ENCODE measurements around the gene CD58. TPM values are rescaled to one million over a fixed set of nuclear protein-coding genes. Genes with fewer than 3 reads are reported as not detected.
A peak's percentile ranks its signal among the peaks of the same experiment; 100 is the strongest.

Gene CD58
- total RNA-seq, 3 donors from 2014 or later: 19.3 to 31.9 (median 31.0) TPM

DNA sequence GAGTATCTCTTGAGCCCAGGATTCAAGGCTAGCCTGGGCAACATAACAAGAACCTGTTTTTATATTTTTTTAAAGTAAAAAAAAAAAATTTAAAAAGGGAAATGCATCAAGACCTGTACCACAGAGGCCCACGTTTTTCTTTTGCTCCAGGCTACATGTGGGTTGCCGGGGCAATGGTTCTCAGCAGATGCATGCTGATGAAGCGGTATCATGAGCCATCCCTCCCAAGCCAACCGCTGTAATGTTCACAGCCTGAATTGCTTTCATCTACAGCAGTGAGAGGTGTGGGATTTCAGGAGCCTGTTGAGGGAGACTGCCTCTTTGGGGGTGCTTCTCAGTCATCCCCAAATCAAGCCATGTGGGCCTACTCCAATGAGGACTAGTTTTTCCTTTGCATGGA lies 60.5 kb downstream of the CD58 start:
- Histone ChIP-seq H3K4me1 (ENCODE audit: low read depth) (peaks cover 6% of the 10 kb centered on the region), H3K4me3 (no peak overlapping the region), H3K36me3 (ENCODE audit: low read depth) (no peaks in the 10 kb centered on the region), H3K9me3 (no peaks in the 10 kb centered on the region)
- DNase-seq (no peak), ATAC-seq (no peak)
- intact Hi-C loops (cut with DNase I, micrococcal nuclease): no loop called here
- TF ChIP-seq, protein P1, sequence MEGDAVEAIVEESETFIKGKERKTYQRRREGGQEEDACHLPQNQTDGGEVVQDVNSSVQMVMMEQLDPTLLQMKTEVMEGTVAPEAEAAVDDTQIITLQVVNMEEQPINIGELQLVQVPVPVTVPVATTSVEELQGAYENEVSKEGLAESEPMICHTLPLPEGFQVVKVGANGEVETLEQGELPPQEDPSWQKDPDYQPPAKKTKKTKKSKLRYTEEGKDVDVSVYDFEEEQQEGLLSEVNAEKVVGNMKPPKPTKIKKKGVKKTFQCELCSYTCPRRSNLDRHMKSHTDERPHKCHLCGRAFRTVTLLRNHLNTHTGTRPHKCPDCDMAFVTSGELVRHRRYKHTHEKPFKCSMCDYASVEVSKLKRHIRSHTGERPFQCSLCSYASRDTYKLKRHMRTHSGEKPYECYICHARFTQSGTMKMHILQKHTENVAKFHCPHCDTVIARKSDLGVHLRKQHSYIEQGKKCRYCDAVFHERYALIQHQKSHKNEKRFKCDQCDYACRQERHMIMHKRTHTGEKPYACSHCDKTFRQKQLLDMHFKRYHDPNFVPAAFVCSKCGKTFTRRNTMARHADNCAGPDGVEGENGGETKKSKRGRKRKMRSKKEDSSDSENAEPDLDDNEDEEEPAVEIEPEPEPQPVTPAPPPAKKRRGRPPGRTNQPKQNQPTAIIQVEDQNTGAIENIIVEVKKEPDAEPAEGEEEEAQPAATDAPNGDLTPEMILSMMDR (IDR thresholded peaks at IDR 0.05): no peak

DNA sequence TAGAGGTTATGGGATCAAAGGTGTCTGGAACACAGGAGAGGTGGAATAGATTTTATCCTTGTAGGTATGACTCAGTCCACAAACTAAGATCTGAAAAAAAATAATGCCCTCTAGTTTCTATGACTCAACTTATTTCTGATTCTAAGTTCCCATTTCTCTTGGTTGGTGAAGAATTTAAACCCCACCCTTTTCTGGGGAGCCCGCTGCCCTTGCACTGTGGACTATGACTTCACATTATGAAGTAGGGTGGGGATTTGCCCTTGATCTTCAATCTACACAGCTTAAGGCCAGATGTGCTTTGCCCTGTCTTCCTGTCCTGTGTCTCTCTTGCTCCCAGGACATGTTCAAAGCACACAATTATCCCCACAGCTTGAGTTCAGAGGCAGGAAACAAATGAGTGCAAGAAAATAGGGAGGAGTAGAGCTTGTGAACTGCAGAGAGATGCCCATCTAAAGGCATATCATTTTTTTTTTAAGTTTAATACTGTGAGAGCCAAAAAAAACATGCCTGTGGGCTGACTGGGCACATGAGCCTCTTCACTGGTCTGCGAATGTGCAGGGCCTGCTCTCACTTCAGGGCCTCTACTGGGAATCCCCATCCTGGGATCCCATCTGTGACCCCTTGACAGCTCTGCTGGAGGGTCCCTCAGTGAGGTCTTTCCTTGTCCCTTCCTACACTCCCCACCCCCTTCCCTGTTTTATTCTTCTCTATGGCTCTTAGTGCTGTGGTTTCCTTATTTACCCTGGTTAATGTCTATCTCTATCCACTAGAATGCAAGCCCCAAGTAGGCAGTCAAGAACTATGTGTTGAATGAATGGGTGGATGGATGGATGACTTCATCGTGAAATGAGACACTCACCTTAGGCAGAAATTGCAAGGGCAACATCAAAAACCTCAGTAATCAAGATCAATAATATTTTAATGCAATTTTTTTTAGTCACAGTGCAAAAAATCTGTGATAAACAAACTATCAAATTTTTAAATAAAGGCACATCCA lies 61.5 kb downstream of the CD58 start:
- intact Hi-C loops (cut with DNase I, micrococcal nuclease): no loop called here
- Histone ChIP-seq H3K36me3 (ENCODE audit: low read depth) (no peaks in the 10 kb centered on the region), H3K4me3 (no peak overlapping the region), H3K9me3 (no peaks in the 10 kb centered on the region), H3K4me1 (ENCODE audit: low read depth) (peaks cover 6% of the 10 kb centered on the region)
- TF ChIP-seq, protein P1 (IDR thresholded peaks at IDR 0.05): no peak
- peak; percentile 80 for ATAC-seq
- peak in 1 of 3 donors; percentile 45 for DNase-seq

DNA sequence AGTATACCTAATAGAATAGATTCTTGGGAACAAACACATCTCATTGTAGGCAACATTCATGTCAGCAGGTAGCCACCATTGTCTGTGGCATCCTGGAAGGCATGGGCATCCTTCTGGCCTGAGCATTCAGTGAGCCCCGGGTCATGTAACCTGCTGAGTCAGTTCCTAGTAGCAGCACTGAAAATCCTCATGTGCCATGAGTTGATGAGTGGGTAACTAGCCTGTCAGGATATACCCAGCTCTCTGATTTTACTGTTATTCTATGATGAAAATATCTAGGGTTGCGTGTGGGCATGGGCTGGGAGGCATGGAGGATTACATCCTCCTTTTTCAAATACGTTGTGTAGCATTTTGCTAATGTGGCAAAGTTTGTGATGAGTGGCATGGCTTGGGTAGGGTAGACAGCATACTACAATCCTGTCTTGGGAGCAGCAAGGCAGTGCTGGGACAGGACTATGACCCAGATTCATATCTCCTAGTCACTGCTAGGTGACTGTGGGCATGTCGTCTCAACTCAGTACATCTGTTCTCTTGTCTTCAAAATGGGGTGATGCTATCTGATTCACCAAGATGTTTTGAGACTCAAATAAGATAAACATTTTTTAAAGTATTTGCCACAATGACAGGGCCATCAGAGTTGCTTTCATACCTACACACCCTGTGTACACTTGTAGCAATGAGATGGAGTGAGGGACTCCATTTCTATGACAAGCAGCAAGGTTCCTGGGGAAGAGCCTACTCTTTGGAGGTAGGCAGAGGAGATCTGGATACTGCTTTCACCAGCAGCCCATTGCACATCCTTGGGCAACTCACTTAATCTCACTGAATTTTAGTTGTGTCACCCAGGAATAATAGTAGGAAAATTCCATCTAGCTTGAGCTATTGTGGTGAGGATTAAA lies 62.5 kb downstream of the CD58 start:
- H3K4me3 ChIP-seq: no peak overlapping the region
- ATAC-seq: peak; percentile 16
- no peaks in the 10 kb centered on the region for H3K9me3 ChIP-seq
- intact Hi-C loops (cut with DNase I, micrococcal nuclease): no loop called here
- H3K36me3 ChIP-seq (ENCODE audit: low read depth): no peaks in the 10 kb centered on the region
- H3K4me1 ChIP-seq (ENCODE audit: low read depth): peaks cover 8% of the 10 kb centered on the region
- TF ChIP-seq, protein P1 (IDR thresholded peaks at IDR 0.05): no peak
- DNase-seq: no peak

DNA sequence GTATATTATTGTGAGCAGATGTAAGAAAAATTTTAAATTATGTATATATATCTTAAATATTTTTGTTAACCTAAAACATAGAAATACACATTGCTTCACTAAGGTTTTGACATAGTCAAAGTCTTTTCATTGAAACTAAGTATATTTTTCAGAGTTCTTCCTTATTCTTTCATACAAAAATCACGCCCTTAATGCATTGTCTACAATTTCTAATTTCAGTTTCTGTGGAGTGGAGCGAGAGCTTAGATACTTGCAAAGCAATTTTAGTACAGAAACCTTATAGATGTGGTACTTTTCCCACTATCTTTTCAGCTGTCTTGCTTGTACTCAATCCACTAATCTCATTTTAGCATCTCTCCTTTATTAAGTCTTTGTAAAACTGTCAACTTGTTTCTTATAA lies 63.2 kb downstream of the CD58 start:
- TF ChIP-seq, protein P1 (IDR thresholded peaks at IDR 0.05): no peak
- Histone ChIP-seq H3K36me3 (ENCODE audit: low read depth) (no peaks in the 10 kb centered on the region), H3K4me1 (ENCODE audit: low read depth) (peaks cover 8% of the 10 kb centered on the region), H3K4me3 (no peak overlapping the region), H3K9me3 (no peaks in the 10 kb centered on the region)
- intact Hi-C loops (cut with DNase I, micrococcal nuclease): no loop called here
- ATAC-seq (no peak), DNase-seq (no peak)

DNA sequence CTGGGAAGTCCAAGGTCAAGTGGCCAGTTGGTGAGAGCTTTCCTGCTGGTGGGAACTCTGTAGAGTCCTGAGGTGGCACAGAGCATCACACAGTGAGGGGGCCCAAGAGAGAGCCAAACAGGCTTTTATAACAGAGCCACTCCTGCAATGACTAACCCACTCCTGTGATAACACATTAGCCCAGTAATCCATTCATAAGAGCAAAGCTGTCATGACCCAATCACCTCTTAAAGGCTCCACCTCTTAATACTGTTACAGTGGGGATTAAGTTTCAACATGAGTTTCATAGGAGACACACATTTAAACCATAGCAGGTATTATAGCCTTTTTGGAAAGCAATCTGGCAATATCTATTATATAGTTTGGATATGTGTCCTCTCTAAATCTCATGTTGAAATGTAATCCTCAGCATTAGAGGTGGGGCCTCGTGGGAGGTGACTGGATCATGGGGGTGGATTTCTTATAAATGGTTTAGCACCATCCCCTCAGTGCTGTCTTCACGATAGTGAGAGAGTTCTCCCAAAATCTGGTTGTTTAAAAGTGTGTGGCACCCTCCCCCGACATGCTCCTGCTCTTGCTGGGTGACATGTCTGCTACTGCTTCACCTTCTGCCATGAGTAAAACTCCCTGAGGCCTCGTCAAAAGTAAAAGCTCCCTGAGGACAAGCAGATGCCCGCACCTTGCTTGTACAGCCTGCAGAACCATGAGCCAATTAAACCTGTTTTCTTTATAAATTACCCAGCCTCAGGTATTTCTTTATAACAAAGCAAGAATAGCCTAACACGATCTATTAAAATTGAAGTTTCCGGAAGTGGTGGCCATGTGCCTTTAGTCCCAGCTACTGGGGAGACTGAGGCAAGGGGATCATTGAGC lies 64.5 kb downstream of the CD58 start:
- no peak overlapping the region for H3K4me3 ChIP-seq
- no peak for ATAC-seq
- no peak for DNase-seq
- TF ChIP-seq, protein P1 (IDR thresholded peaks at IDR 0.05): no peak
- no peaks in the 10 kb centered on the region for H3K9me3 ChIP-seq
- intact Hi-C loops (cut with DNase I, micrococcal nuclease): no loop called here
- no peaks in the 10 kb centered on the region for H3K36me3 ChIP-seq (ENCODE audit: low read depth)
- peaks cover 8% of the 10 kb centered on the region for H3K4me1 ChIP-seq (ENCODE audit: low read depth)
